Astrocyte (in vitro differentiated cells and primary cell): ENCODE measurements around the gene SCAI.

Experiments
- EZH2 ChIP-seq: IDR thresholded peaks from 2 replicates; pipeline ENCODE4 v1.6.1; 2012; ENCODE audit warnings: mild to moderate bottlenecking, low read length, inconsistent platforms; ENCODE audit not compliant: insufficient read depth
- TF ChIP-seq, protein P1 (sequence below): IDR thresholded peaks from 2 replicates; pipeline ENCODE4 v1.5.1; 2011; ENCODE audit warnings: low read depth, mild to moderate bottlenecking, inconsistent platforms, low read length, moderate library complexity; ENCODE audit not compliant: insufficient read depth

- TF ChIP-seq, protein P1, sequence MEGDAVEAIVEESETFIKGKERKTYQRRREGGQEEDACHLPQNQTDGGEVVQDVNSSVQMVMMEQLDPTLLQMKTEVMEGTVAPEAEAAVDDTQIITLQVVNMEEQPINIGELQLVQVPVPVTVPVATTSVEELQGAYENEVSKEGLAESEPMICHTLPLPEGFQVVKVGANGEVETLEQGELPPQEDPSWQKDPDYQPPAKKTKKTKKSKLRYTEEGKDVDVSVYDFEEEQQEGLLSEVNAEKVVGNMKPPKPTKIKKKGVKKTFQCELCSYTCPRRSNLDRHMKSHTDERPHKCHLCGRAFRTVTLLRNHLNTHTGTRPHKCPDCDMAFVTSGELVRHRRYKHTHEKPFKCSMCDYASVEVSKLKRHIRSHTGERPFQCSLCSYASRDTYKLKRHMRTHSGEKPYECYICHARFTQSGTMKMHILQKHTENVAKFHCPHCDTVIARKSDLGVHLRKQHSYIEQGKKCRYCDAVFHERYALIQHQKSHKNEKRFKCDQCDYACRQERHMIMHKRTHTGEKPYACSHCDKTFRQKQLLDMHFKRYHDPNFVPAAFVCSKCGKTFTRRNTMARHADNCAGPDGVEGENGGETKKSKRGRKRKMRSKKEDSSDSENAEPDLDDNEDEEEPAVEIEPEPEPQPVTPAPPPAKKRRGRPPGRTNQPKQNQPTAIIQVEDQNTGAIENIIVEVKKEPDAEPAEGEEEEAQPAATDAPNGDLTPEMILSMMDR, result no peak
- TF ChIP-seq EZH2, result no peak
Measured at GRCh38 chr9:124906966-124907365, 236.4 kb downstream of the SCAI start.
